SIG-M5 (cell line): ENCODE results near the gene POLRMT.

Experiments
- DNase-seq: peaks from one replicate; lab custom pipeline; 2025; lab: John Stamatoyannopoulos, UW

Gene POLRMT

GRCh38 chr19:577439-578392 is 55.6 kb downstream of the POLRMT start:
- DNase-seq, result no peak

GRCh38 chr19:576768-577438 is 56.4 kb downstream of the POLRMT start:
- no peak for DNase-seq

GRCh38 chr19:575527-576506 is 57.5 kb downstream of the POLRMT start:
- no peak for DNase-seq

GRCh38 chr19:574658-575526 is 58.4 kb downstream of the POLRMT start:
- no peak for DNase-seq

- no peak for DNase-seq
These were observed 59.9 kb downstream of the POLRMT start for GRCh38 chr19:573519-573825.

GRCh38 chr19:572743-573518 is 60.4 kb downstream of the POLRMT start:
- DNase-seq, result no peak

- DNase-seq, result peak; percentile 71
These were observed 61.1 kb downstream of the POLRMT start, which contains the start of gene BSG for GRCh38 chr19:572140-572742. TSS of gene BSG (plus strand) at chr19:572596. CDS start at chr19:572635, 39 bp downstream.

- no peak for DNase-seq
These were observed 61.8 kb downstream of the POLRMT start for GRCh38 chr19:571566-571974.

- peak; percentile 31 for DNase-seq
These were observed 62.3 kb downstream of the POLRMT start for GRCh38 chr19:570937-571565.

GRCh38 chr19:570251-570686 is 63.1 kb downstream of the POLRMT start:
- no peak for DNase-seq

- no peak for DNase-seq
These were observed 65.9 kb downstream of the POLRMT start for GRCh38 chr19:567296-567900.
